ENCODE measurements around the gene ATP5MC3.

DNA sequence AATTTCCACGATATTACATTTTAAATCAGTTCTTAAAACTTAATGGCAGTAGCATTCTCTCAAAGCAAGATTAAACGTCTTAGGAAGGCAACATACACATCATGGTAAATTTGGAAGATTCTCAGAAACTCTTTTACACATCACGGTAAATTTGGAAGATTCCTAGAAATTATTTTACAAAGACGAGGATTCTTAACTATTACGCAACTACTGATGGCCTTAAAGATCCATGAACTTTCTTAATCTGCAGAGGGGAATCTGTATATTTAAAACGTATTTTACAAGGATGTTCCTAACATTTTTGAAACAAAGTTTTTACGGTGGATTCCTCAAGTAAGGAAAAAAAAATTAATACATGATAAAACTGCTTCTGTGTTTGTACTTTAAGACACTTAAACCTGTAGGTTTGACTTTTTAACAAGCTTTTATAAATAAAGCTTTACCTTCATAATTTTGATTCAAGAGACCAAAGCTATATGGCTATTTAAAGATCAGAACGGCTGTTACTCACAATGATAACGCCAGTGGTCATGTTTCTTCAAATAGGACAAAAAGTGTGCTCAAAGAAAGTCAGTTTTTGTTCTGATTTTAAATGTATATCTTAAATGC lies 15.2 kb downstream of the ATP5MC3 start:
- TF ChIP-seq, protein P1, sequence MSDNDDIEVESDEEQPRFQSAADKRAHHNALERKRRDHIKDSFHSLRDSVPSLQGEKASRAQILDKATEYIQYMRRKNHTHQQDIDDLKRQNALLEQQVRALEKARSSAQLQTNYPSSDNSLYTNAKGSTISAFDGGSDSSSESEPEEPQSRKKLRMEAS (IDR thresholded peaks at IDR 0.05; ENCODE audit: insufficient read depth, insufficient read length) = no peak
- TF ChIP-seq EZH2 (IDR thresholded peaks at IDR 0.05; ENCODE audit: borderline replicate concordance, low read depth, low read length, severe bottlenecking) = no peak
- TF ChIP-seq, protein P2, sequence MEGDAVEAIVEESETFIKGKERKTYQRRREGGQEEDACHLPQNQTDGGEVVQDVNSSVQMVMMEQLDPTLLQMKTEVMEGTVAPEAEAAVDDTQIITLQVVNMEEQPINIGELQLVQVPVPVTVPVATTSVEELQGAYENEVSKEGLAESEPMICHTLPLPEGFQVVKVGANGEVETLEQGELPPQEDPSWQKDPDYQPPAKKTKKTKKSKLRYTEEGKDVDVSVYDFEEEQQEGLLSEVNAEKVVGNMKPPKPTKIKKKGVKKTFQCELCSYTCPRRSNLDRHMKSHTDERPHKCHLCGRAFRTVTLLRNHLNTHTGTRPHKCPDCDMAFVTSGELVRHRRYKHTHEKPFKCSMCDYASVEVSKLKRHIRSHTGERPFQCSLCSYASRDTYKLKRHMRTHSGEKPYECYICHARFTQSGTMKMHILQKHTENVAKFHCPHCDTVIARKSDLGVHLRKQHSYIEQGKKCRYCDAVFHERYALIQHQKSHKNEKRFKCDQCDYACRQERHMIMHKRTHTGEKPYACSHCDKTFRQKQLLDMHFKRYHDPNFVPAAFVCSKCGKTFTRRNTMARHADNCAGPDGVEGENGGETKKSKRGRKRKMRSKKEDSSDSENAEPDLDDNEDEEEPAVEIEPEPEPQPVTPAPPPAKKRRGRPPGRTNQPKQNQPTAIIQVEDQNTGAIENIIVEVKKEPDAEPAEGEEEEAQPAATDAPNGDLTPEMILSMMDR (IDR thresholded peaks at IDR 0.05; ENCODE audit: extremely low read depth in 1 of 2, insufficient read depth in 1 of 2, low read depth in 1 of 2, low read length in 2 of 2) = no peak
- TF ChIP-seq FOS (IDR thresholded peaks at IDR 0.05; ENCODE audit: borderline replicate concordance, insufficient read depth, low read length) = no peak
- TF ChIP-seq JUN (IDR thresholded peaks at IDR 0.05; ENCODE audit: borderline replicate concordance, insufficient read depth, insufficient read length, low read depth) = no peak
- TF ChIP-seq POLR2A (IDR thresholded peaks at IDR 0.05; ENCODE audit: low read depth, low read length) = no peak
- no peak for TF ChIP-seq POLR2AphosphoS5 (IDR thresholded peaks at IDR 0.05; ENCODE audit: insufficient read depth, low read depth, low read length)
- TF ChIP-seq GATA2 (IDR thresholded peaks at IDR 0.05; ENCODE audit: insufficient read depth, insufficient read length, low read depth, low read length) = no peak
- no peak for TF ChIP-seq MYC (IDR thresholded peaks at IDR 0.05; ENCODE audit: low read depth, low read length)

Measured in endothelial cell of umbilical vein (primary cell).